22Rv1 (cell line): ENCODE data around the gene ARHGEF38.

Source experiments
- CTCF ChIP-seq: fragments of 450-650 bp; IDR thresholded peaks from 2 replicates; pipeline ENCODE4 v1.5.1; 2017; ENCODE audit warnings: mild to moderate bottlenecking
- ZFX ChIP-seq: fragments of 450-650 bp; IDR thresholded peaks from 2 replicates; pipeline ENCODE4 v1.6.1; 2017; ENCODE audit warnings: antibody characterized with exemption, borderline replicate concordance

- TF ChIP-seq CTCF (no peak), ZFX (no peak)
These were observed 100.0 kb downstream of the ARHGEF38 start for GRCh38 chr4:105652286-105652888.
